ENCODE measurements around the gene TENT5C. TPM values are rescaled to one million over a fixed set of nuclear protein-coding genes. Genes with fewer than 3 reads are reported as not detected.
"Not testable (repeated sequence)": the region's sequence is repeated elsewhere in the genome, so short reads cannot be mapped to it uniquely, and the experiment has no call there.

Gene TENT5C
- 0.63 and 0.67 TPM in 2 replicates for total RNA-seq (2014; rRNA removed; shearing (Covaris generic))
- 0.65 and 1.2 TPM in 2 replicates for polyA plus RNA-seq (2015; cell fraction: cytosol; rRNA removed)
- 0.52 and 0.84 TPM in 2 replicates for polyA plus RNA-seq (2015; cell fraction: nucleus; rRNA removed)

- DNase-seq (ENCODE audit: low read depth, low spot score), result peak; percentile 96
- in situ Hi-C loops (cut with HindIII; ENCODE audit: low pct_unique_long_range_greater_than_20kb, low sequenced_read_pairs), result no loop called here
Measured at GRCh38 chr1:117605774-117606648, at the start of gene TENT5C. TSS of gene TENT5C (plus strand) at chr1:117606048. CDS start at chr1:117622869, 16,821 bp downstream.

GRCh38 chr1:117556341-117556740 is 49.5 kb upstream of the TENT5C start:
- no peak for DNase-seq (ENCODE audit: low read depth, low spot score)
- in situ Hi-C loops (cut with HindIII; ENCODE audit: low pct_unique_long_range_greater_than_20kb, low sequenced_read_pairs), result no loop called here

- DNase-seq (ENCODE audit: low read depth, low spot score), result no peak
- in situ Hi-C loops (cut with HindIII; ENCODE audit: low pct_unique_long_range_greater_than_20kb, low sequenced_read_pairs), result no loop called here
Measured at GRCh38 chr1:117556976-117557375, 48.9 kb upstream of the TENT5C start.

- DNase-seq (ENCODE audit: low read depth, low spot score); in situ Hi-C loops (cut with HindIII; ENCODE audit: low pct_unique_long_range_greater_than_20kb, low sequenced_read_pairs): not testable (repeated sequence)
Measured at GRCh38 chr1:117558451-117558850, 47.4 kb upstream of the TENT5C start.

GRCh38 chr1:117559139-117559538 is 46.7 kb upstream of the TENT5C start:
- in situ Hi-C loops (cut with HindIII; ENCODE audit: low pct_unique_long_range_greater_than_20kb, low sequenced_read_pairs), result no loop called here

GRCh38 chr1:117559985-117560384 is 45.9 kb upstream of the TENT5C start:
- in situ Hi-C loops (cut with HindIII; ENCODE audit: low pct_unique_long_range_greater_than_20kb, low sequenced_read_pairs), result no loop called here
- no peak for DNase-seq (ENCODE audit: low read depth, low spot score)

More at GRCh38 chr1:117559139-117559538, 46.7 kb upstream of the TENT5C start:
- no peak for DNase-seq (ENCODE audit: low read depth, low spot score)

- no peak for DNase-seq (ENCODE audit: low read depth, low spot score)
- in situ Hi-C loops (cut with HindIII; ENCODE audit: low pct_unique_long_range_greater_than_20kb, low sequenced_read_pairs), result no loop called here
Measured at GRCh38 chr1:117561071-117561470, 44.8 kb upstream of the TENT5C start.

GRCh38 chr1:117561551-117561950 is 44.3 kb upstream of the TENT5C start:
- DNase-seq (ENCODE audit: low read depth, low spot score), result no peak
- in situ Hi-C loops (cut with HindIII; ENCODE audit: low pct_unique_long_range_greater_than_20kb, low sequenced_read_pairs), result no loop called here

- in situ Hi-C loops (cut with HindIII; ENCODE audit: low pct_unique_long_range_greater_than_20kb, low sequenced_read_pairs), result no loop called here
- DNase-seq (ENCODE audit: low read depth, low spot score), result no peak
Measured at GRCh38 chr1:117562581-117563491, 43.0 kb upstream of the TENT5C start.

GRCh38 chr1:117563492-117563875 is 42.4 kb upstream of the TENT5C start:
- in situ Hi-C loops (cut with HindIII; ENCODE audit: low pct_unique_long_range_greater_than_20kb, low sequenced_read_pairs), result no loop called here
- no peak for DNase-seq (ENCODE audit: low read depth, low spot score)

- in situ Hi-C loops (cut with HindIII; ENCODE audit: low pct_unique_long_range_greater_than_20kb, low sequenced_read_pairs), result no loop called here
- DNase-seq (ENCODE audit: low read depth, low spot score), result peak; percentile 62
Measured at GRCh38 chr1:117564227-117565075, 41.4 kb upstream of the TENT5C start.

GRCh38 chr1:117565076-117565556 is 40.7 kb upstream of the TENT5C start:
- in situ Hi-C loops (cut with HindIII; ENCODE audit: low pct_unique_long_range_greater_than_20kb, low sequenced_read_pairs), result no loop called here
- DNase-seq (ENCODE audit: low read depth, low spot score), result peak; percentile 85

- in situ Hi-C loops (cut with HindIII; ENCODE audit: low pct_unique_long_range_greater_than_20kb, low sequenced_read_pairs), result no loop called here
- DNase-seq (ENCODE audit: low read depth, low spot score), result no peak
Measured at GRCh38 chr1:117565745-117566455, 39.9 kb upstream of the TENT5C start.

- in situ Hi-C loops (cut with HindIII; ENCODE audit: low pct_unique_long_range_greater_than_20kb, low sequenced_read_pairs), result no loop called here
- DNase-seq (ENCODE audit: low read depth, low spot score), result no peak
Measured at GRCh38 chr1:117566556-117566955, 39.3 kb upstream of the TENT5C start.

GRCh38 chr1:117567435-117567834 is 38.4 kb upstream of the TENT5C start:
- no peak for DNase-seq (ENCODE audit: low read depth, low spot score)
- in situ Hi-C loops (cut with HindIII; ENCODE audit: low pct_unique_long_range_greater_than_20kb, low sequenced_read_pairs), result no loop called here

- no peak for DNase-seq (ENCODE audit: low read depth, low spot score)
- in situ Hi-C loops (cut with HindIII; ENCODE audit: low pct_unique_long_range_greater_than_20kb, low sequenced_read_pairs), result no loop called here
Measured at GRCh38 chr1:117567976-117568375, 37.9 kb upstream of the TENT5C start.

- in situ Hi-C loops (cut with HindIII; ENCODE audit: low pct_unique_long_range_greater_than_20kb, low sequenced_read_pairs), result no loop called here
- no peak for DNase-seq (ENCODE audit: low read depth, low spot score)
Measured at GRCh38 chr1:117568999-117569398, 36.8 kb upstream of the TENT5C start.
